SU-DHL-6 (cell line): ENCODE data around the gene ZMYM3.

Experiments used
- CTCF ChIP-seq: fragments of 200-600 bp; sonication (generic); IDR thresholded peaks from one replicate; pipeline ENCODE4 v1.5.1; 2017; ENCODE audit warnings: antibody characterized with exemption, mild to moderate bottlenecking, low read length, moderate library complexity; ENCODE audit not compliant: insufficient read depth, poor library complexity, severe bottlenecking
- EZH2phosphoT487 ChIP-seq: fragments of 200-600 bp; sonication (generic), shearing (Covaris generic); conservative IDR thresholded peaks from 2 replicates; pipeline ENCODE4 v1.6.1; 2018; ENCODE audit warnings: mild to moderate bottlenecking, antibody characterized with exemption, low read length, moderate library complexity, mixed read lengths

GRCh38 chrX:71228063-71228642 is 25.8 kb downstream of the ZMYM3 start:
- TF ChIP-seq CTCF: no peak
- no peak for TF ChIP-seq EZH2phosphoT487
